Stimulated activated CD4-positive, alpha-beta T cell treated with anti-CD3 and anti-CD28 coated beads, Interleukin-15, amount 100 ng/mL, for 48 hours (primary cell): ENCODE data around the gene CDC42BPA.

Source experiments
- DNase-seq, 2 donors: peaks; one replicate each; pipeline ENCODE4 v3.0.0-alpha.2; 2020; ENCODE audit warnings: low read depth in 2 of 2

The CDC42BPA gene

GRCh38 chr1:227335242-227336020, 17.1 kb upstream of the CDC42BPA start:
- no peak for DNase-seq

- no peak for DNase-seq
These were observed 15.1 kb upstream of the CDC42BPA start for GRCh38 chr1:227333423-227333822.

GRCh38 chr1:227330279-227331076, 12.2 kb upstream of the CDC42BPA start:
- DNase-seq: no peak

- no peak for DNase-seq
These were observed 10.2 kb upstream of the CDC42BPA start for GRCh38 chr1:227328405-227329019.

- DNase-seq: no peak
These were observed 6.9 kb upstream of the CDC42BPA start for GRCh38 chr1:227325156-227325555.

GRCh38 chr1:227323967-227324268, 5.6 kb upstream of the CDC42BPA start:
- DNase-seq: no peak

- no peak for DNase-seq
These were observed 5.1 kb upstream of the CDC42BPA start for GRCh38 chr1:227323171-227323966.

- no peak for DNase-seq
These were observed 4.1 kb upstream of the CDC42BPA start for GRCh38 chr1:227322376-227322775.

- no peak for DNase-seq
These were observed 2.7 kb upstream of the CDC42BPA start for GRCh38 chr1:227321035-227321434.

GRCh38 chr1:227320476-227320875, 2.2 kb upstream of the CDC42BPA start:
- no peak for DNase-seq

GRCh38 chr1:227318853-227319607, 738 bp upstream of the CDC42BPA start:
- no peak for DNase-seq

- no peak for DNase-seq
These were observed 723 bp downstream of the CDC42BPA start for GRCh38 chr1:227317523-227318015.

GRCh38 chr1:227317011-227317451, 1.3 kb downstream of the CDC42BPA start:
- no peak for DNase-seq

- no peak for DNase-seq
These were observed 1.8 kb downstream of the CDC42BPA start for GRCh38 chr1:227316456-227316855.

GRCh38 chr1:227315629-227316346, 2.5 kb downstream of the CDC42BPA start:
- no peak for DNase-seq

- DNase-seq: no peak
These were observed 4.1 kb downstream of the CDC42BPA start for GRCh38 chr1:227314014-227314848.

- DNase-seq: no peak
These were observed 5.8 kb downstream of the CDC42BPA start for GRCh38 chr1:227312361-227313025.

- DNase-seq: no peak
These were observed 6.8 kb downstream of the CDC42BPA start for GRCh38 chr1:227311389-227312001.
